Measurements from ENCODE around the gene BLCAP.
"Not testable (repeated sequence)": the region's sequence is repeated elsewhere in the genome, so short reads cannot be mapped to it uniquely, and the experiment has no call there.

Gene BLCAP

DNA sequence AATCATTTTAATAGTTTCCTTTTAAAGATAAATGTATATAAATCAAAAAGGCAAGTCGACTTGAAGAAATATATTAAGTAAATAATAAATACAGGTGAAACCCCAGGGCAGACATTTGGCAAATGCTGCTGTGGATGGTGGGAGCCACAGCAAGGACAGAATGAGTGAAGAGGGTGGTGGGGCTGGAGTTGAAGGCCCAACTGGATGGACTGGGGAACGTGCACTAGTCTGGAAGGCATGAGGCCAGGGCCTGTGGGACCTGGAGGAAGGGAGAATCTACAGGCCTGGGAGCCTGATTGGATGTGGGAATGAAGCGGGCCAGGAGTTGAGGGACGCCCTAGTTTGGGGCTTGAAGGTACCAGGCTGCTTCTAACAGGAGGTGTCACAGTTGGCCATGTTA is 30.6 kb upstream of the BLCAP start:
- DNase-seq: no peak

- no peak for DNase-seq
Observed at GRCh38 chr20:37556538-37556937, 28.9 kb upstream of the BLCAP start.

- not testable (repeated sequence) for DNase-seq
Observed at GRCh38 chr20:37554721-37555298, 27.1 kb upstream of the BLCAP start.

DNA sequence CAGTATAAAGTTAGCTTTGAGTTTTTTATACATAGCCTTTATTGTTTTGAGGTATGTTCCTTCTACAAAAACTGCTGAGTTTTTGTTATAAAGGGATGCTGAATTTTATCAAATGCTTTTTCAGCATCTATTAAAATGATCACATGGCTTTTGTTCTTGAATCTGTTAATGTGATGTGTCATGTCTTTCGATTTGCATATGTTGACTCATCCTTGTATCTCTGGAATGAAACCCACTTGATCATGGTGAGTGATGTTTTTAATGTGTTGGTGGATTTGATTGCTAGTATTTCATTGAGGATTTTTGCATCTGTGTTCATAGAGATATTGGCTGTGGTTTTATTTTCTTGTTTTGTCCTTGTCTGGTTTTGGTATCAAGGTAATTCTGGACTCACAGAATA is 24.7 kb upstream of the BLCAP start:
- no peak for DNase-seq

DNA sequence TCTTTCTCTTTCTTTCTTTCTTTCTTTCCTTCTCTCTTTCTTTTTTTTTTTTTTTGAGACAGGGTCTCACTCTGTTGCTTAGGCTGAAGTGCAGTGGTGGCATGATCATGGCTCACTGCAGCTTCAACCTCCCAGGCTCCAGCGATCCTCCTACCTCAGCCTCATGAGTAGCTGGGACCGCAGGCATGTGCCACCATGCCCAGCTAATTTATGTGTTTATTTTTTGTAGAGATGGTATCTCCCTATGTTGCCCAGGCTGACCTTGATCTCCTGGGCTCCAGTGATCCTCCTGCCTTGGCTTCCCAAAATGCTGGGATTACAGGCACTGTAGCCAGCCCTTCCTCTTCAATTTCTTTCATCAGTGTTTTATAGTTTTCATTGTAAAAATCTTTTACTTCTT is 24.0 kb upstream of the BLCAP start:
- DNase-seq: not testable (repeated sequence)

DNA sequence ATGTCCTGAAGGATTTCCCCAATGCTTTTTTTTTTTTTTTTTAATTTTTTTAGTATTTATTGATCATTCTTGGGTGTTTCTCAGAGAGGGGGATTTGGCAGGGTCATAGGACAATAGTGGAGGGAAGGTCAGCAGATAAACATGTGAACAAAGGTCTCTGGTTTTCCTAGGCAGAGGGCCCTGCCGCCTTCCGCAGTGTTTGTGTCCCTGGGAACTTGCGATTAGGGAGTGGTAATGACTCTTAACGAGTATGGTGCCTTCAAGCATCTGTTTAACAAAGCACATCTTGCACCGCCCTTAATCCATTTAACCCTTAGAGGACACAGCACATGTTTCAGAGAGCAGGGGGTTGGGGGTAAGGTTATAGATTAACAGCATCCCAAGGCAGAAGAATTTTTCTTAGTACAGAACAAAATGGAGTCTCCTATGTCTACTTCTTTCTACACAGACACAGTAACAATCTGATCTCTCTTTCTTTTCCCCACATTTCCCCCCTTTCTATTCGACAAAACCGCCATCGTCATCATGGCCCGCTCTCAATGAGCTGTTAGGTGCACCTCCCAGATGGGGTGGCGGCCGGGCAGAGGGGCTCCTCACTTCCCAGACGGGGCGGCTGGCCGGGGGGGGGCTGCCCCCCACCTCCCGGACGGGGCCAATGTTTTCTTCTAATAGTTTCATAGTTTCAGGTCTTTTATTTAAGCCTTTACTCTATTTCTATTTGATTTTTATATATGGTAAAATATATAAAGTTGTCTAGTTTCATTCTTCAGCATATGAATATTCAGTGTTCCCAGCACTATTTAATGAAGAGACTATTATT is 22.6 kb upstream of the BLCAP start:
- not testable (repeated sequence) for DNase-seq

DNA sequence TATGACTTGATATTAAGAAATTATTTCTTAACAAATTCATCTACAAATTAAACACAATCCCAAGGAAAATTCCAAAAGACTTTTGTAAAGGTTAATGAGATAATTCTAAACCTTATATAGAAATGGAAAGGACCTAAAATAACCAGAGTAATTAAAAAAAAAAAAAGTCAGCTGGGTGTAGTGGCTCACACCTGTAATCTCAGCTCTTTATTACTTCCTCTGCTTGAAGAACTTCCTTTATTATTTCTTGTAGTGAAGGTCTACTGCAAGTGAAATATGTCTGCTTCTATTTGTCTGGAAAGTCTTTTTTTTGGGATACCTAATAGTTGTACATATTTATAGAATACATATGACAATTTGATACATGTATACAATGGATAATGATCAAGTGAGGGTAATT is 20.2 kb upstream of the BLCAP start:
- no peak for DNase-seq

DNA sequence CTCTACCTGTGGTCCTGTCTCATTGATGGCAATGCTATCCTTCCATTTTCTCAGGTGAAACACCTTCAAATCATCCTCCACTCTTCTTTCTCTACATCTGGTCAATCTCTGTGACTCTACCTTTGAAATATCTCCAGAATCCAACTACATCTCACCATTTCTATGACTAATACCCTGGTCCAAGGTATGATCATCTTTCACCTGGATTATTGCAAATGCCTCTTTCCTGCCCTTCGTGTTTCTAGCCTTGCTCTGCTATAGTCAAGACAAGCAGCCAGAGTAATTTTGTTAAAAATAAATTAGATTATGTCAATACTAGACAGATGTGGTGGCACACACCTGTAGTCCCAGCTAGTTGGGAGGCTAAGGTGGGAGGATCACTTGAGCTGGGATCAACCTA is 17.8 kb upstream of the BLCAP start:
- no peak for DNase-seq

DNA sequence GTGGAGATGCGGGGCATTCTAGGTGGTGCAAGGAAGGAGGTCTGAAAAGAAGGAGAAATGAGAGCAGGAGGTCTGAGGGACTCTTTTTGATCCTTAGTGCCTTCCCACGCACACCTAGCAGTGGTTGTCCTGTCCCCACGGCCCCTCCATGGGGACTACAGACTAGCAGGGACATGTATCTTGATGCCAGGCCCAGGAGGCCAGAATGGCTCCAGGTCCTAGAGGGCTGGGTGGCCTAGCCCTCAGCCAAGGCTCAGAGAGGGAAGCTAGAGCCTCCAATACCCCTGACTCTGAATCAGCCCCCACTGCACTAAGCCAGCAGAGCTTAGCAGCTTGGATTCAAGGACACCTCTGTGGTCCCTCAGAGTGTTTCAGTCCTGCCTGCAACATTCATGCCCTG is 16.7 kb upstream of the BLCAP start:
- no peak for DNase-seq

GRCh38 chr20:37543828-37544227 is 16.2 kb upstream of the BLCAP start:
- DNase-seq: no peak

- DNase-seq: no peak
Observed at GRCh38 chr20:37542281-37542680, 14.6 kb upstream of the BLCAP start.

GRCh38 chr20:37541326-37541725 is 13.7 kb upstream of the BLCAP start:
- no peak for DNase-seq

DNA sequence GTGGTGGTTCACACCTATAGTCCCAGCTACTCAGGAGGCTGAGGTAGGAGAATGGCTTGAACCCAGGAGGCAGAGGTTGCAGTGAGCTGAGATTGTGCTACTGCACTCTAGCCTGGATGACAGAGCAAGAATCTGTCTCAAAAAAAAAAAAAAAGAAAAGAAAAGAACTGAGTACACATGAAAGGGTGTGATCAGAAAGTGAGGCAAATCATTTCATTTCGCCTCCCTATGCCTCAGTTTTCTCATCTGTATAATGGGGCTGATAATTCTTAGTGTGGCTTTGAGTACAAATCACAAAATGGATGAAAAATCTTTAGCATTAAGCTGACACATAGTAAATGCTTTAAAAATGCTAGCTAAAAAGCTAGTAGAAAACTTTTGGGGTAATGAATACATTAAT is 13.2 kb upstream of the BLCAP start:
- DNase-seq: not testable (repeated sequence)

DNA sequence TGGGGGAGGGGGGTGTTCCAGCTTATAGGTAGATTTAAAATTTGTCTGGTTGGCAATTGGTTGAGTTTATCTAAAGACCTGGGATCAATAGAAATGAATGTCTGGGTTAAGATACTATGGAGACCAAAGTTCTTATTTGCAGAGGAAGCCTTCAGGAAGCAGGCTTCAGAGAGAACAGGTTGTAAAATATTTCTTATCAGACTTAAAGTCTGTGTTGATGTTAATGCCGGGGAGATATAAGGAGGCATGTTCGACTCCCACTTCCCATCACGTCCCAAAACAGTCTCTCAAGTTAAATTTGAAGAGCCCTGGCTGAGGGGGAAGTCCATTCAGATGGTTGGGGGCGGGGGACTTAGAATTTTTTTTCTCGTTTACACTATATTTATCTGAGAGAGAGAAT is 12.3 kb upstream of the BLCAP start:
- DNase-seq: no peak

- DNase-seq: no peak
Observed at GRCh38 chr20:37539424-37539823, 11.7 kb upstream of the BLCAP start.

- peak in 7 of 58 donors; percentile 8 to 45 (median 18) for DNase-seq
Observed at GRCh38 chr20:37538003-37538402, 10.3 kb upstream of the BLCAP start.

DNA sequence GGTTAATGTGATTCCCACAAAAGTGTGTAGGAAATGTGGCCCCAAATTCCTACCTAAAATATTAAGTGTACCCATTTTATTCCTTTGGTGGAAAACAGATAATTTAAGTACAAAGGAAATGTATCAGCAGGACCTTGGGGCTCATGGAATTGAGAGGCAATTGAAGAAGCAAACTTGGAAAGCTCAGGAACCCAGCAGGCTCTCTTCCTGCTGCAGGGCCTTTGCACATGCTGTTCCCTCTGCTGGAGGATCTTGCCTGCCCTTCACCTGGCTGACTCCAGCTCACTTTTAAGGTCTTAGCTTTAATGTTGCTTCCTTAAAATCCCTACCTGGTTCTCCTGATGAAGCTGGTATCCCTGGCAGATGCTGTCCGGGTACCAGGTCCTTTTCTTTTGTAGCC is 9.8 kb upstream of the BLCAP start:
- DNase-seq: no peak

DNA sequence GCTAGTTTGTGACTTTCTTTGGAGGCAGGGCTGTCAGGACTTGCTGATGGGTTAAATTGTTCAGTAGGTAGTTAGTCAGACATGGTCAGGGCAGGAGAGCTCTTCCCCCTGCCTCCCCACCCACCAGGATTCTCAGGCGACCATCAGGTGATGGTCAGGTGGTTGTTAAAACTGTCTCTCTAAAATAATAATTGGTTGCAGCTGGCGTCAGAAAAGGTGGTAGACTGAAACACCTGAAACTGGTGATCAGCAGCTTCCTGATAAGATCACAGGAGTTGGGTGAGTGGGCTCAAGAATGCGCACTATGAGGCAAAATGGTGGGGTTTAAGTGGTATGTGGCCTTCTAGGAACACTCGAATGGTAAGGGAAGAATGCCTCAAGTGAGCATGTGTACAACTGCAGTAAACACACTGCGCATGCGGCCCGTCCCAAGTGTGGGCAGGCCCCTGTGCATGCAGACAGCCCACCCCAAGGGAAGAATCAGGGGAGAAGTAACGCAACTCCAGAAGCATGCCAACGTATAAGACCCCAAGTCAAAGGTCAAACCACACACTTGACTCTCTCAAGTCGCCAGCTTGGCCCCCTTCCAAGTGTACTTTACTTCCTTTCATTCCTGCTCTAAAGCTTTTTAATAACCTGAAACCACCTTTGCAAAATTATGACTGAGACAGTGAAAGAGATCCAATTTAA is 7.9 kb upstream of the BLCAP start:
- no peak for DNase-seq

- DNase-seq: peak in 29 of 58 donors; percentile 7 to 78 (median 30)
Observed at GRCh38 chr20:37534401-37535157, 6.9 kb upstream of the BLCAP start.

GRCh38 chr20:37533154-37533715 is 5.6 kb upstream of the BLCAP start:
- no peak for DNase-seq

DNA sequence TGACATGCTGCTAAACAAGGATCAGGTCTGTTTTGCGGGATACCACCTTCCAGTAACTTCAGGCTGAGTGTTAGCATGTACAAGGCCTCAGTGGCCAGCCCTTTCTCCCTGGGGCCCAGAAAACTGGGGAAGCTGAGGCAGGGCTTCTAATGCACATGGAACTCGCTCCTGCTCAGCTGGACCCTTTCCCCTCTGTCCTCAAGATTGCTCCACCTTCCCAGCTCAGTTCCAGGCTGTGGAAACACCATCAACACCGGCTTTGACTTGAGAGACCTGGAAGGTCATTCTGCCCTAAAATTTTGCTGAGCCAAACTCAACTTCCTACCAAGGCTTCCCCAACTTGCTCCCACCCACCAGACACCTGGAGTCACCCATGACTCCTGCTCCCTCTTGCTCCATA is 4.2 kb upstream of the BLCAP start:
- no peak for DNase-seq

Data from anterior cingulate cortex (tissue), 58 donors.